Activated CD8-positive, alpha-beta memory T cell treated with anti-CD3 and anti-CD28 coated beads, Interleukin-2, amount 50 U/mL, for 1 hour (primary cell): ENCODE data around the gene PHKA2.

Experiments used
- DNase-seq: peaks from one replicate; pipeline ENCODE4 v3.0.0-alpha.2; 2020; ENCODE audit errors: extremely low read depth

PHKA2 gene

GRCh38 chrX:18971506-18971905 is 12.4 kb downstream of the PHKA2 start:
- DNase-seq: no peak

GRCh38 chrX:18970465-18970864 is 13.4 kb downstream of the PHKA2 start:
- DNase-seq: no peak

- DNase-seq: no peak
These were observed 17.3 kb downstream of the PHKA2 start for GRCh38 chrX:18966624-18967023.

GRCh38 chrX:18964901-18965300 is 19.0 kb downstream of the PHKA2 start:
- no peak for DNase-seq

- no peak for DNase-seq
These were observed 19.9 kb downstream of the PHKA2 start for GRCh38 chrX:18964026-18964425.

DNA sequence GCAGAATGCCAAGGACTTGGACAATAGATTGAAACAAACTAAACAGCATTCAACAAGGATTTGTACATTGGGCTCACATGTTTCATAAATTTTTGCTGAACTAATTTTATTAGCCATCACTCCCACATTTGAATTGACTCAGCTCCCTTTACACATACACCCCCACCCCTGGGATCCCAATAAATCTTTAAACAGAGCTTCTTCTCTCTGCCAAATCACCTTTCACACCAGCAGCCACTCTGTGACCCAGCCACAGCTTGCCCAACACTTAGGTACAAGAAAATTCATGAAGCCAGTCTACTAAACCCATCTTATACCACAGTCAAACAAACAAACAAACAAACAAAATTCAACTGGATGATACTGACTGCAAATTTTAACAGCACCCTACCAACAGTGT is 21.6 kb downstream of the PHKA2 start:
- DNase-seq: no peak

- DNase-seq: no peak
These were observed 22.2 kb downstream of the PHKA2 start for GRCh38 chrX:18961686-18962085.

- no peak for DNase-seq
These were observed 27.4 kb downstream of the PHKA2 start for GRCh38 chrX:18956303-18957032.

DNA sequence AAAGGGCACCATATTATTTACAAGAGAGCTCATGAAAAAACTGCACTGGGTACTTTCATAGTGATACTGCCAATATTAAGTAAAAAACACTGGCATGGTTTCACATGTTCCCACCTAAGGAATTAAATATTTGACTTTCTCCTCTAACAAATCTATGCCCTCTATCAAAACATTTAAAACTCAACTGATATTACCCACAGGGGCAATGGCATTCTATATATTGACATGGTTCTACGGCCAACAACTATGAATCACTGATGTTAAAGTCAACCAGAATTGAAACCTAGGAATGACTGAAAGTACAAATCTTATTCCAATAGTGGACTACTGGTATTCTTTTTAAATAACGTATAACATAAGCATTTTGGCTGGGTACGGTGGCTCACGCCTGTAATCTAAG is 28.2 kb downstream of the PHKA2 start:
- DNase-seq: no peak

DNA sequence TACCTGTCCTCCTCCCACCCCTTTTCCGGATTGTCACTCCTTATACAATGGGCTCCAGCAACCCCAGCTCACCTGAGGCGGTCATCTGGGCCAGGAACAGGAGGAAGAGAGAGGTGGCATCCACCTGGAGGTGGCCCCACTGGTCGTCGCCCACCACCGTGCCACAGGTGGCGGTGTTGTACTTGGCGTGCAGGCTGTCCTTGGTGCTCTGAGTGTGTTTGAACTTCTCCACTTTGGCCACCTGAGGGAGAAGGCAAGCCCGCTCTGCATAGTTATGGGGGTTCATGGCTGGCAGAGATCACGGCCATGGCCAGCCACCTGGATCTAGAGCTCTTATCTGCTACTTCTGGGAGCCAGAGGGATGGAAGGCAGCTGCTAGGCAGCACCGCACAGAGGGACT is 32.9 kb downstream of the PHKA2 start:
- DNase-seq: no peak

DNA sequence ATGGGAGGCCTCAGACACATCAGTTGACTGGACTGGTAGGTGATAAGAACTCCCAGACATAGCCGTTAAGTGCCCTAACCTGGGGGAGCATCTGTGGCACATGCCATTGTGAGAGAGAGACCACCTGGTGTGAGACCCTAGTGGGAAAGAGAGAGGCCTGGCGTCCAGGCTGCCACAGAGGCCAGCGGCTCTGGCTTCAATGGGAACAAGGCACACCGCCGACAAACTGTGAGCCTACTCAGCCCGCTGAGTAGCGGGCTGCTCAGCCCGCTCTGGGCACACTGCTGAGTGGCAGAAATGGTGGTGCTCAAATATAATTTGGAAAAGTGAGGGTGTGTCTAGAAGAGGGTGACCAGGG is 34.0 kb downstream of the PHKA2 start:
- no peak for DNase-seq

DNA sequence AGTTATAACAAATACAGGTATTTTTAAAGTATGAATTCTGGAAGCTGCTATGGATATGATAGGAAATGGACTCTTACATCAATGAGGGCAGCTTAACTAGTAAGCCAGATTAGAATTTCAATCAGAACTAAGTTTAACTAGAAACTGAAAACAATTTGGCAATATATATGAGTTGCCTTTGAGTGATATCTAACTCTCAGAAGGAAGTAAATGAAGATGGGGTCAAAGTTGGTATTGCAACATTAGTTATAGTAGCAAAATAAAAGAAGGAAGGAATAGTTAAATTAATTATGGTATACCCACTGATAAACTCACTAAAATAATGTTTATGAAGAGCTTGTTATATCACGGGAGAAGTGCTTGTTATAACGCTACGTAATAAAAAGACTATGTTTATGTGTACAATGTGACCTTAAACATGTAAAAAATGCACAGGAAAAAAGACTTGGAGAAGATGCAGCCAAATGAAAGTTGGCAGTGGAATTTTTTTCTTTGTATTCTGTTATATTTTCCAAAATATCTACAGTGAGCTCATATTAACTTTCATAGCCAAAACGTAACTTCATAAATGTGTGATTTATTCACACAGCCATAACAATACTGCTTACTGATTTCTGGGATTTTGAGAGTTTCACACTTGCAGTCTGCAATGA is 34.5 kb downstream of the PHKA2 start:
- no peak for DNase-seq

GRCh38 chrX:18946611-18947010 is 37.3 kb downstream of the PHKA2 start:
- no peak for DNase-seq

- no peak for DNase-seq
These were observed 37.8 kb downstream of the PHKA2 start for GRCh38 chrX:18946157-18946556.

- DNase-seq: no peak
These were observed 38.4 kb downstream of the PHKA2 start for GRCh38 chrX:18945483-18945882.

DNA sequence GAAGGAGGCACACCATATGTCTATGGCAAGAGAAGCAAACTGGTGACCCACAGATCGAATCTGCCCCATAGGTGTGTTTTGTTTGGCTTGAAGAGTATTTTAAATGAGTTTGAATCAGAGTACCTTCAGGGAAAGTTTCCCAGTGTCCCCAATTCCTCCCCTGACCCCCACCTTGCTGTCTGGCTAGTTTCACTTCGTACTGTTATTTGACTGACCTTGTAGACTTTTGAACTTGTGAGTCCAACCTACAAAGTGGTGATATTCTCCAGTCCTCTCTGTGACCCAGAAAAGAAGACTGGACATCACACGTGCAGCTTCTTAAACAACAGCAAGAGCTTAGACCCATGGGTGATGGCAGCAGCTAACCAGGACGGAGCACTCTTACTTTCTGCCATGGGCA is 39.4 kb downstream of the PHKA2 start:
- DNase-seq: no peak

- DNase-seq: no peak
These were observed 42.0 kb downstream of the PHKA2 start for GRCh38 chrX:18941896-18942295.

GRCh38 chrX:18938710-18939109 is 45.2 kb downstream of the PHKA2 start:
- DNase-seq: no peak

- no peak for DNase-seq
These were observed 46.7 kb downstream of the PHKA2 start for GRCh38 chrX:18937173-18937572.

DNA sequence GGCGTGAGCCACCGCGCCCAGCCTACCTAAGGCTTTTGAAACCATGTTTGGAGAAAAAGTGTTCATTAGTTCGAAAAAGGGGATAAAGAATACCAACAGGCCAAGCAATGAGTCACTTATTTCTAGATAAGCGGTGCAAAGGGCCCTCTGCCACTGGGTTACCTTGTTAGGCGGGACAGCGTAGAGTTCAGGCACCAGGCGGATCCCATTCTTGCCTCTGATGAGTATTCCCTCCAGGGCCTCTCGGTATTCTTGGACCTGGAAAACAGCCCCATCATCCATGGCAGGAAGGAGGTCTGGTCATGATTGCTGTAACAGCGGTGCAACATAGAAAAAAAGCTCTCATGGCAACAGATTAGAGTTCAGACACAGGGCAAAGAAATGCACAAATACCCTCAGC is 48.0 kb downstream of the PHKA2 start:
- DNase-seq: no peak

DNA sequence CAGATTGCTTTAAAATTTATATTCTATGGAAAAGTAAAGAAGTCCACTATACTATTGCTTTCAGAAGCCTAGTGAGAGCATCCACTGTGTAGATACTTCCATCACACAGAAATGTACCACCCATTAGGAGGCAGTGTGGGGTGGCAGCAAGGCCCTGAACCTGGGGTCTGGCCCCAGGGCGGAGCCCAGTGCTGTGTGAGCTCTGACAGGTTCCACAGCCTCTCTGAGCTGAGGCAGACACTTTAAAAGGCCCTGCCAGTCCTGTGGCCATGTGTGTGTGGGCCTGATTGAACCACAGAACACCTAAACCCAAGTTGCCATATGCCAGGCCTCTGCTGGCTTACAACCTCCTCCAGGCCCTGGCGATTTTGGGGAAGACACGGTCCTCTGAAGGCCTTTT is 49.2 kb downstream of the PHKA2 start:
- DNase-seq: no peak

DNA sequence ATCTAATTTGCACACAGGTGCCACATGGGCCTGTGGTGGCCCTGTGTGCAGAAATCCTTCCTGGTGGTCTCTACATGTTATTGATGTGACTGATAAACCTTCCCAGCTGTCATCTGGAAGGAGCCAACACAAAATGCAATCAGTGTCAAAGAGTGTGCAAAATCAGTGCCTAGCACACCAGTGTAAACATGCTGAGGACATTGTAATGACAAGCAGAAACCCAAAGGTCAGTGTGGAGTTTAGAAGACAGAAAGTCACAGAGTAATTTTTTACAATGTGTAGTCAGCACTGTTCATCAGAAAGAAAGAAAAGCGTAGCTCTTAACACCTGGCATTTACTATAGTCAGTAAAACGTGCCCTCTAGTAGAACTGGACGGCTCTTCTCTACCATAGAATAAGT is 50.3 kb downstream of the PHKA2 start:
- DNase-seq: no peak

GRCh38 chrX:18931972-18932371 is 51.9 kb downstream of the PHKA2 start:
- DNase-seq: no peak

- DNase-seq: no peak
These were observed 54.1 kb downstream of the PHKA2 start for GRCh38 chrX:18929775-18930174.
